Tibial artery (tissue), 4 donors: ENCODE data around the gene SYT4.

Experiments
- DNase-seq, 2 donors: peaks; one replicate each; pipeline ENCODE4 v3.0.0-alpha.2; 2019
- H3K27ac ChIP-seq, 2 donors: fragments of 200-600 bp; sonication (generic) in 1 of 2; 1 replicate in 1 of 2; 2 replicates in 1 of 2; pipeline ENCODE4 v1.5.1; 2018 to 2019; ENCODE audit warnings: mild to moderate bottlenecking in 1 of 2
- H3K27me3 ChIP-seq, 2 donors: fragments of 200-600 bp; sonication (generic) in 1 of 2; one replicate each; pipeline versions ENCODE4 v1.5.1 to v1.6.0; 2016 to 2019
- H3K36me3 ChIP-seq, 3 donors: fragments of 200-600 bp; sonication (generic) in 2 of 3; one replicate each; pipeline ENCODE4 v1.5.1; 2016 to 2019; ENCODE audit warnings: mild to moderate bottlenecking in 2 of 3
- H3K4me1 ChIP-seq, 4 donors: fragments of 200-600 bp; sonication (generic) in 2 of 4; 1 replicate in 3 of 4; 2 replicates in 1 of 4; pipeline ENCODE4 v1.5.1; 2016 to 2019
- H3K4me3 ChIP-seq, 2 donors: fragments of 200-600 bp; sonication (generic) in 1 of 2; 1 replicate in 1 of 2; 2 replicates in 1 of 2; pipeline ENCODE4 v1.5.1; 2018 to 2019; ENCODE audit warnings: mild to moderate bottlenecking in 2 of 2
- H3K9me3 ChIP-seq, 3 donors: fragments of 200-600 bp; sonication (generic) in 1 of 3; one replicate each; pipeline ENCODE4 v1.5.1; 2016 to 2019
- intact Hi-C: fragments of 100-400 bp; cut with DNase I; formaldehyde crosslinking; loops from one replicate; pipeline ENCODE4 v1.15.0; 2023; ENCODE audit warnings: low total_unique reads
- TF ChIP-seq, protein P1 (sequence below), 2 experiments: fragments of 200-600 bp in 1 of 2; fragments of 450-650 bp in 1 of 2; IDR thresholded peaks; one replicate each; pipeline ENCODE4 v1.5.1; 2017 to 2019; ENCODE audit warnings: antibody characterized with exemption in 2 of 2, mild to moderate bottlenecking in 1 of 2, moderate library complexity in 1 of 2

Gene SYT4, protein sequence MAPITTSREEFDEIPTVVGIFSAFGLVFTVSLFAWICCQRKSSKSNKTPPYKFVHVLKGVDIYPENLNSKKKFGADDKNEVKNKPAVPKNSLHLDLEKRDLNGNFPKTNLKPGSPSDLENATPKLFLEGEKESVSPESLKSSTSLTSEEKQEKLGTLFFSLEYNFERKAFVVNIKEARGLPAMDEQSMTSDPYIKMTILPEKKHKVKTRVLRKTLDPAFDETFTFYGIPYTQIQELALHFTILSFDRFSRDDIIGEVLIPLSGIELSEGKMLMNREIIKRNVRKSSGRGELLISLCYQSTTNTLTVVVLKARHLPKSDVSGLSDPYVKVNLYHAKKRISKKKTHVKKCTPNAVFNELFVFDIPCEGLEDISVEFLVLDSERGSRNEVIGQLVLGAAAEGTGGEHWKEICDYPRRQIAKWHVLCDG

GRCh38 chr18:43277164-43277600 lies at the start of gene SYT4:
Gene SYT4, minus strand, starts transcription at chr18:43277490. Its CDS starts 209 bp downstream, at chr18:43277281.
- no peak for DNase-seq
- H3K27me3 ChIP-seq, result no peaks in the 10 kb centered on the region
- no peaks in the 10 kb centered on the region for H3K9me3 ChIP-seq
- TF ChIP-seq, protein P1, sequence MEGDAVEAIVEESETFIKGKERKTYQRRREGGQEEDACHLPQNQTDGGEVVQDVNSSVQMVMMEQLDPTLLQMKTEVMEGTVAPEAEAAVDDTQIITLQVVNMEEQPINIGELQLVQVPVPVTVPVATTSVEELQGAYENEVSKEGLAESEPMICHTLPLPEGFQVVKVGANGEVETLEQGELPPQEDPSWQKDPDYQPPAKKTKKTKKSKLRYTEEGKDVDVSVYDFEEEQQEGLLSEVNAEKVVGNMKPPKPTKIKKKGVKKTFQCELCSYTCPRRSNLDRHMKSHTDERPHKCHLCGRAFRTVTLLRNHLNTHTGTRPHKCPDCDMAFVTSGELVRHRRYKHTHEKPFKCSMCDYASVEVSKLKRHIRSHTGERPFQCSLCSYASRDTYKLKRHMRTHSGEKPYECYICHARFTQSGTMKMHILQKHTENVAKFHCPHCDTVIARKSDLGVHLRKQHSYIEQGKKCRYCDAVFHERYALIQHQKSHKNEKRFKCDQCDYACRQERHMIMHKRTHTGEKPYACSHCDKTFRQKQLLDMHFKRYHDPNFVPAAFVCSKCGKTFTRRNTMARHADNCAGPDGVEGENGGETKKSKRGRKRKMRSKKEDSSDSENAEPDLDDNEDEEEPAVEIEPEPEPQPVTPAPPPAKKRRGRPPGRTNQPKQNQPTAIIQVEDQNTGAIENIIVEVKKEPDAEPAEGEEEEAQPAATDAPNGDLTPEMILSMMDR (IDR thresholded peaks at IDR 0.05), result no peak
- H3K4me3 ChIP-seq, result no peak within 1 kb of the TSS
- no peaks in the 10 kb centered on the region for H3K36me3 ChIP-seq
- intact Hi-C loops, result no loop called here
- no peaks in the 10 kb centered on the region for H3K4me1 ChIP-seq
- no peak within 1 kb of the TSS for H3K27ac ChIP-seq

DNA sequence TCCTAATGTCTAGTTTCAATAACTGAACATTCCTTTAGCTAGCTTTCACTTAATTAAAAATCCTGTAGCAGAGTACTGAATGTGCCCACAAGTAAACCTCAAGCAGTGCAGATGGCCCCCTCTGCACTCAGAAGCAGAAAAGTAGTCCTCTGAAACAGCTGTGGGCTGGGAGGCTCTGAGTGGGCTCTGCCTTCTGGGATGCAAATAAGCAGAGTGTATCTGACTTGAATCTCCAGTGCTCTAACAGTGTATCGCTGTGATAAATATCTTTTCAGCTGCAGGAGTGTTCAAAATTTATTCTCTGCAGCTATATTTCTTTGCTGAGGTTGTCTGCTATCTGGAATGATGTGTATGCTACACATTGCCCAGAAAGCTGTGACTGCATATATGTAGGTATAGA lies 44.8 kb upstream of the SYT4 start:
- H3K27ac ChIP-seq, result no peak overlapping the region
- DNase-seq, result no peak
- TF ChIP-seq, protein P1 (IDR thresholded peaks at IDR 0.05), result no peak

GRCh38 chr18:43314941-43315340 lies 37.7 kb upstream of the SYT4 start:
- TF ChIP-seq, protein P1 (IDR thresholded peaks at IDR 0.05), result no peak
- no peaks in the 10 kb centered on the region for H3K9me3 ChIP-seq
- intact Hi-C loops, result no loop called here
- DNase-seq, result no peak
- no peaks in the 10 kb centered on the region for H3K36me3 ChIP-seq
- H3K27me3 ChIP-seq, result no peaks in the 10 kb centered on the region
- no peak overlapping the region for H3K27ac ChIP-seq
- H3K4me1 ChIP-seq, result no peaks in the 10 kb centered on the region
- no peak overlapping the region for H3K4me3 ChIP-seq

More for the DNA sequence above, 44.8 kb upstream of the SYT4 start:
- no peak overlapping the region for H3K4me3 ChIP-seq
- intact Hi-C loops, result no loop called here
- H3K27me3 ChIP-seq, result no peaks in the 10 kb centered on the region
- H3K4me1 ChIP-seq, result no peaks in the 10 kb centered on the region
- no peaks in the 10 kb centered on the region for H3K36me3 ChIP-seq
- H3K9me3 ChIP-seq, result no peaks in the 10 kb centered on the region

DNA sequence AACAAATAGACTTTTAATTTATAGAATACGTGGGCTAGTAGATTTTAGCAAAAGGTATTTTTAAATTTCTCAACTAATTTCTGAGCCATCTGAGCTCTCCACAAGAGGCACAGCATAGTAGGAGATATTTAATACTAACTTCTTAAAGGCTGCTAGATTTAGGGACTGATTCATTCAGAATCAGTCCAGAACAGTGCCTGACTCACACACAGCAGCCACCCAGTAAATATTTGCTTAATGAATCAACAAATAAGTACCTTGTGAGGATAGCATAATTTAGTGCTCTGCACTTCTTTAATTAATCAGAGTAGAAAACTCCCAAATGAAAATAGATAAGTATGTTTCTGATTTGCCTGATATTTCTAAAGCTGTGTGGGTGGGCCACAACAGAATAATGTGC lies 35.6 kb upstream of the SYT4 start:
- Histone ChIP-seq H3K9me3 (no peaks in the 10 kb centered on the region), H3K36me3 (no peaks in the 10 kb centered on the region), H3K4me3 (no peak overlapping the region), H3K4me1 (no peaks in the 10 kb centered on the region), H3K27ac (no peak overlapping the region), H3K27me3 (no peaks in the 10 kb centered on the region)
- DNase-seq, result no peak
- TF ChIP-seq, protein P1 (IDR thresholded peaks at IDR 0.05), result no peak
- intact Hi-C loops, result no loop called here

DNA sequence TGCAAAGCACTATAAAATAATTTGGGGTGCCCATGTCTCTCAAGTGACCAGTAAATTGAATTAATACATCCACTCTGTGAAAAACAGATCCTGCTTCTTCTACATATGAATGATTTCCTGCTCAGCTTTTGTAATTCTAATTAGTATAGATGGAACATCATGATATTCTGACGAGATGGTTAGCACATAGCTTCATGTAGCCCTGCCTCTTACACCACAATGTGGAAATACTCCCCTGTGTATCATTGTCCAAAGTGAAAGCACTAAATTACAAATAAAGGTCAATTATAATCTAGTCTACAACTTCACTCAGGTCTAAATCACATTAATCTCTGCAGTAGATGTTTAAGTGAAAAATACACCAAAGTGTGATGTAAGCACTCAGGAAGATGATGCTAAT lies 32.9 kb upstream of the SYT4 start:
- no peaks in the 10 kb centered on the region for H3K36me3 ChIP-seq
- TF ChIP-seq, protein P1 (IDR thresholded peaks at IDR 0.05), result no peak
- no peaks in the 10 kb centered on the region for H3K4me1 ChIP-seq
- H3K4me3 ChIP-seq, result no peak overlapping the region
- H3K27ac ChIP-seq, result no peak overlapping the region
- intact Hi-C loops, result no loop called here
- no peaks in the 10 kb centered on the region for H3K27me3 ChIP-seq
- no peak for DNase-seq
- H3K9me3 ChIP-seq, result no peaks in the 10 kb centered on the region
